ENCODE data around the gene SHE. TPM values are rescaled to one million over a fixed set of nuclear protein-coding genes. Genes with fewer than 3 reads are reported as not detected.

SHE gene
- total RNA-seq, 3 donors from 2014 or later (not counting 1 experiment from before 2014, with no cell fraction given), result 0.10 to 0.14 TPM; not detected in 1

GRCh38 chr1:154460695-154461260 is 41.4 kb downstream of the SHE start:
- Histone ChIP-seq H3K4me1 (ENCODE audit: control insufficient read depth, insufficient read depth, low read length) (peaks cover 30% of the 10 kb centered on the region), H3K27me3 (ENCODE audit: control insufficient read depth, insufficient read depth, low read length) (no peaks in the 10 kb centered on the region), H3K9me3 (ENCODE audit: control insufficient read depth, insufficient read depth, low read length) (no peaks in the 10 kb centered on the region), H3K27ac (ENCODE audit: low read length) (no peak overlapping the region), H3K4me3 (ENCODE audit: low read length) (no peak overlapping the region), H3K36me3 (ENCODE audit: control insufficient read depth, insufficient read depth, low read length) (no peaks in the 10 kb centered on the region)
- H3K36me3 Mint-ChIP-seq, result no peaks in the 10 kb centered on the region
- no peaks in the 10 kb centered on the region for H3K9me3 Mint-ChIP-seq
- peaks cover under 1 to 11% of the 10 kb centered on the region in 2 donors for H3K27me3 Mint-ChIP-seq (ENCODE audit: low read depth in 2 of 2)
- no peak for TF ChIP-seq CTCF (IDR thresholded peaks at IDR 0.05)
- ATAC-seq (no peak), DNase-seq (peak in 1 of 2 donors; percentile 37)
- WGBS (ENCODE audit: insufficient coverage), result 83% methylated on average over 15 of the region's 15 CpGs
- H3K4me3 Mint-ChIP-seq, result no peak overlapping the region
- peaks cover 9 to 13% of the 10 kb centered on the region in 2 donors for H3K4me1 Mint-ChIP-seq
- intact Hi-C loops (cut with micrococcal nuclease), result no loop called here
- H3K27ac Mint-ChIP-seq, result no peak overlapping the region

GRCh38 chr1:154459080-154459479 is 43.1 kb downstream of the SHE start:
- intact Hi-C loops (cut with micrococcal nuclease), result no loop called here
- Histone ChIP-seq H3K27ac (ENCODE audit: low read length) (no peak overlapping the region), H3K27me3 (ENCODE audit: control insufficient read depth, insufficient read depth, low read length) (no peaks in the 10 kb centered on the region), H3K9me3 (ENCODE audit: control insufficient read depth, insufficient read depth, low read length) (no peaks in the 10 kb centered on the region), H3K36me3 (ENCODE audit: control insufficient read depth, insufficient read depth, low read length) (no peaks in the 10 kb centered on the region), H3K4me3 (ENCODE audit: low read length) (no peak overlapping the region), H3K4me1 (ENCODE audit: control insufficient read depth, insufficient read depth, low read length) (peaks cover 18% of the 10 kb centered on the region)
- H3K4me1 Mint-ChIP-seq, result peaks cover 9% of the 10 kb centered on the region in 2 donors
- DNase-seq (no peak), ATAC-seq (no peak)
- no peak overlapping the region for H3K4me3 Mint-ChIP-seq
- no peak overlapping the region for H3K27ac Mint-ChIP-seq
- no peaks in the 10 kb centered on the region for H3K36me3 Mint-ChIP-seq
- no peaks in the 10 kb centered on the region for H3K9me3 Mint-ChIP-seq
- TF ChIP-seq CTCF (IDR thresholded peaks at IDR 0.05), result no peak
- peaks cover 0 to 7% of the 10 kb centered on the region in 2 donors for H3K27me3 Mint-ChIP-seq (ENCODE audit: low read depth in 2 of 2)

GRCh38 chr1:154456631-154457030 is 45.6 kb downstream of the SHE start:
- H3K36me3 Mint-ChIP-seq, result no peaks in the 10 kb centered on the region
- Histone ChIP-seq H3K4me3 (ENCODE audit: low read length) (no peak overlapping the region), H3K27ac (ENCODE audit: low read length) (no peak overlapping the region), H3K36me3 (ENCODE audit: control insufficient read depth, insufficient read depth, low read length) (no peaks in the 10 kb centered on the region), H3K9me3 (ENCODE audit: control insufficient read depth, insufficient read depth, low read length) (no peaks in the 10 kb centered on the region), H3K27me3 (ENCODE audit: control insufficient read depth, insufficient read depth, low read length) (no peaks in the 10 kb centered on the region), H3K4me1 (ENCODE audit: control insufficient read depth, insufficient read depth, low read length) (peaks cover 8% of the 10 kb centered on the region)
- intact Hi-C loops (cut with micrococcal nuclease), result no loop called here
- WGBS (ENCODE audit: insufficient coverage), result 97% methylated on average over 6 of the region's 6 CpGs
- no peaks in the 10 kb centered on the region for H3K9me3 Mint-ChIP-seq
- H3K4me1 Mint-ChIP-seq, result peaks cover 0 to 10% of the 10 kb centered on the region in 2 donors
- no peak overlapping the region for H3K27ac Mint-ChIP-seq
- peaks cover 18 to 23% of the 10 kb centered on the region in 2 donors for H3K27me3 Mint-ChIP-seq (ENCODE audit: low read depth in 2 of 2)
- H3K4me3 Mint-ChIP-seq, result no peak overlapping the region
- ATAC-seq, result no peak
- no peak for DNase-seq
- TF ChIP-seq CTCF (IDR thresholded peaks at IDR 0.05), result no peak

Measured in natural killer cell (primary cell).